Stimulated activated CD4-positive, alpha-beta T cell treated with anti-CD3 and anti-CD28 coated beads, Interleukin-1b, Interleukin-23, amount 100 ng/mL, for 24 hours (primary cell): ENCODE results near the gene PTPRT.
"Not testable (repeated sequence)": the region's sequence is repeated elsewhere in the genome, so short reads cannot be mapped to it uniquely, and the experiment has no call there.

ENCODE experiments used
- DNase-seq, 4 experiments: peaks; one replicate each; pipeline ENCODE4 v3.0.0-alpha.2; 2020; ENCODE audit warnings: low read depth in 4 of 4, low spot score in 1 of 4

The PTPRT gene

DNA sequence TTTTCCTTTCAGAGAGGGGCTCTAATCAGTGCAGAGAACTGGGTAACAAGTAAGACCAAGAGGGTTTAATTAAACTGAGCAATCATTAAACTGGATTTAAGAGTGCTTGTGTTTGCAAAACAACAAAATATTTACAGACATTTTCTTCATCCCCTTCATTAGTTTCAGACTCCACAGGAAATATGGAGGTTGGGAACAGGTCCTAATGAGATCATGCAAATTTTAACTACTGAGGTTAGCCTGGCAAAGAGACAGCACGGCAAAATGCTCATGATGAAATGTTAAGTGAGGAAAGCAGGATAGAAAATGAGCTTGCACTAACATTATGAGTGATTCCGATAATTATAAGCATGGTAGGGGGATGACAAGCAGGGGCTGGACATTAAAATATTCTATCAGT is 268.9 kb downstream of the PTPRT start:
- DNase-seq = no peak

- no peak for DNase-seq
These were observed 270.4 kb downstream of the PTPRT start for GRCh38 chr20:42919316-42919715.

GRCh38 chr20:42915081-42915480 is 274.6 kb downstream of the PTPRT start:
- no peak for DNase-seq

DNA sequence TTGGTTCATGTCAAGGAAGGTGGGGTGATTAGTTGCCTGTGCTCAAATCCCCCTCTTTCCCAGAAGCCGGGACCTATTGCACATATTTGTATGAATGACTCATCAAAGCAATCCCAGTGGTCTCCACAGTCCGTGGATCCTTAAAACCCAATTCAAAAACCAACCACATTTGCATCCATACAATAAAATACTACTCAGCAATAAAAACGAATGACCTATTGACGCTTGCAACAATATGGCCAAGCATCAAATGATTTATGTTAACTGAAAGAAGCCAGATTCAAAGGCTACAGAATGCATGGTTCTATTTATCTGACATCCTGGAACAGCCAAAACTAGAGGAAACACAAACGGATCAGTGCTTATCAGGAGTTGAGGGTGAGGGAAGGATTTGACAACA is 275.4 kb downstream of the PTPRT start:
- DNase-seq = no peak

DNA sequence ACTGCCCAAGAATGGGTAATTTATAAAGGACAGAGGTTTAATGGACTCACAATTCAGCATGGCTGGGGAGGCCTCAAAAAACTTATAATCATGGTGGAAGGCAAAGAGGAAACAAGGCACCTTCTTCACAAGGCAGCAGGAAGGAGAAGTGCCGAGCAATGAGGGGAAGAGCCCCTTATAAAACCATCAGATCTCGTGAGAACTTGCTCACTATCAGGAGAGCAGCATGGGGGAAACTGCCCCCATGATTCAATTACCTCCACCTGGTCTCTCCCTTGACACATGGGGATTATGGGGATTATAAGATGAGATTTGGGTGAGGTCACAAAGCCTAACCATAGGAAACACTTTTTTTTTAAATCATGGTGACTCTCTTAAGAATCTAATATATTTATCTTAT is 278.9 kb downstream of the PTPRT start:
- not testable (repeated sequence) for DNase-seq

- no peak for DNase-seq
These were observed 282.0 kb downstream of the PTPRT start for GRCh38 chr20:42907730-42908129.

GRCh38 chr20:42906120-42906519 is 283.6 kb downstream of the PTPRT start:
- no peak for DNase-seq

DNA sequence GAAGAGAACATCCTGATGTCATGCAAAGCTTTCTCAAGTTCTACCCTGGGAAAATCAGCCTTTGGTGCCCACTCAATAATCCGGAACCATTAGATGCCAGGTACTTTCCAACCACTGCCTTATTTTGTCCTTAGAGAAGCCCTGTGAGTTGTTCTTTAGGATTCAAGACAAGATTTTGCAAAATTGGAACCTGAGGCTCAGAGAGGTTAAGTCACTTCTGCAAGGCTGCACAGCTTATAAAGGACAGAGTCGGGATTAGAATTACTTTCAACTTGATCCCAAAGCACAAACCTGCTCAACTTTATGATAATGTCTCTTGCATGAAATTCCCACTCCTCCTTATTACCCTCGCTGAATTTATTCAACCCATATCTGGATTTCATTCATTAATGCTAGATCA is 287.2 kb downstream of the PTPRT start:
- DNase-seq = no peak

DNA sequence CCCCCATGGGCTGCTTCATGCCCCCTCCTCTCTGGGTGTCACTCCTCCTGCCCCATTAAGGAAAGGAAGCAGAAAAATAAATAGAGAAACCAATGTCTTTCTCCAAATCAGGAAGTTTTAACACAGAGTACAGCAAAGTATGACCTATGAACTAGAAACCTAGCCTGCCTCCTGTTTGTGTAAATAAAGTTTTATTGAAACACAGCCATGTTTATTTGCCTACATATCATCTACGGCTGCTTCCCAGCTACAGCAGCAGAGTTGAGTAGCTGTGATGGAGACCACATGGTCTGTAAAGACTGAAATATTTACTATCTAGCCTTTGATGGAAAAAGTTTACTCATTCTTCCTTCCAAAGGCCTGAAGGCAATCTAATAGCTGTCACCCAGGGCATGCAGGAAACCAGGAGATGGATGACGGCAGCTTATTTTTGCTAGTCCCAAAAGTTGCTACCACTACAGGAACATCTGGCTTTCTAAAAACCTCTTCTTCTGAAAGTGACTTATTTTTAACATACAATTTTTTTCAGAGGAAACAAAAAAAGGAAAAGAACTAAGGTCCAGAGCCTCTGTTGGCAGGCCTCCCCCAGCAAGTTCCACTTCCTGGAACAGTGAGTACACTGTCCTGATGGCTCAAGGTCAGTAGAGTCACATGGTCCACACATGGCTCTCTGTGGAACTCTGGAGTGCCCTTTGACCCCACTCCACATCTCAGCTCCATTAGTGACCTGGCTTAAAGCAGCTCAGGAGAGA is 287.8 kb downstream of the PTPRT start:
- no peak for DNase-seq

DNA sequence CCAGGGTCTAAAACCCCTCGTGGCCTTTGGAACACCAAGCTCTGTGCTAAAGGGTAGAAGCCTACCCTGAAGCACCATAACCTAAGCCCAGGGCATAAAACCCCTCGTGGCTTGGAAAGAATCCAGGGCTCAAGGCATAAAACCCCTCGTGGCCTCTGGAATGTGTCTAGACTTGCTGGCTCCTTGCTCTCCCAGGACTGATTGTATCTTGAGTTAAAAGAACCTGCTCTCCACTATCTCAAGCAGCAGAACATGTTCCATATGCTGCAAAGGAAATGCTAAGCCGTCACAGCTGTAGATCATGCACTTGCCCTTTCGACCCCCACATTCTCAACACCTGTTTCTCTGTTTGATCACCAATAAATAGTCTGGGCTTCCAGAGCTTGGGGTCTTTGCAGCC is 288.9 kb downstream of the PTPRT start:
- DNase-seq = not testable (repeated sequence)

DNA sequence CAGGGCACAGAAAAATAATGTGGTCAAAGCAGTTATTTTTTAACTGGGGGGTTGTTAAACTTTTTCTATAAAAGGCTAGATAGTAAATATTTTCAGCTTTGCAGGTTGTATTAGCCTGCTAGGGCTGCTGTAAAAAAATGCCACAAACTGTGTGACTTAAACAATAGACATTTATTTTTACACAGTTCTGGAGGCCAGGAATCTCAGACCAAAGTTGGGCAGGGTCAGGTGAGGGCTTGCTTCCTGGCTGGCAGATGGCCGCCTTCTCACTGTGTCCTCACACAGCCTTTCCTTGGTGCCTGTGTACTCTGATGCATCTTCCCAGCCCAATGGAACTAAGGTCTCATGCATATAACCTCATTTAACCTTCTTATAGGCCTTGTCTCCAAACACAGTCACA is 294.7 kb downstream of the PTPRT start:
- DNase-seq = no peak

DNA sequence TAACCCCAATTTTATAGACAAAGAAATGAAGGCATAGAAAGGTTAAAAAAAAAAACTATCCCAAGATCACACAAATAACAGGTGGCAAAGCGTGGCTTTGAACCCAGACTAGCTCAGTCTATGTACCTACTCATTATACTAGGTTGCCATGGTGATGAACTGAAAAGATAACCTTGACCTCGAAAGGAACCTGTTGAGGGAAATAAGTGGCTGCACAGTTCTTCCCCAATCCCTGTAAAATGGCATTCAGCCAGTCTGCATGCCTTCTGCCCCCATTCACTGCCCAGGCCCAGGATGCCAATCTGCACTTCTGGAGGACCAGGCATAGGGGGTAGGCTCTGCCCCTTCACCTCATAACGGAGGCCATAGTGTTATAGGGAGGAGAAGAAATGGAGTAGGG is 295.2 kb downstream of the PTPRT start:
- DNase-seq = no peak

DNA sequence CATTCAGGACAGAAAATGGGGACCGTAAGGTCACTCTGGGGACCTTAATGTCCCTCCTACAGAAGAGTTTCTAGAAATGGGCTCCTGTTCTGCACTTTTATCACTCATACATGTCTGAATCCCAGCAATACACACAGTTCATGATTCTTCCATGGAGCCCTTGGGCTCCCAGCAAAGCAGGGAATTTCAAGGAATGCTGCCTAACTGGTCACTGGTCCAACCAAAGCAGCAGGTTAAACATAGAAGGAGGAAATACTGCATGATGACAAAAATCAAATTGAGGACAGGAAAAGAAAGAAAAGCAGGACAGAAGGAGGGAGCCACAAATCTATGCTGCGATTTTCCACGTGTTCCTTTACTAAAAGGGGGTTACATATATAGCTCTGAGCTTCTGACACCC is 300.2 kb downstream of the PTPRT start:
- no peak for DNase-seq

- no peak for DNase-seq
These were observed 302.4 kb downstream of the PTPRT start for GRCh38 chr20:42887281-42887680.

GRCh38 chr20:42886801-42887200 is 302.9 kb downstream of the PTPRT start:
- DNase-seq = no peak

GRCh38 chr20:42886046-42886445 is 303.7 kb downstream of the PTPRT start:
- no peak for DNase-seq

DNA sequence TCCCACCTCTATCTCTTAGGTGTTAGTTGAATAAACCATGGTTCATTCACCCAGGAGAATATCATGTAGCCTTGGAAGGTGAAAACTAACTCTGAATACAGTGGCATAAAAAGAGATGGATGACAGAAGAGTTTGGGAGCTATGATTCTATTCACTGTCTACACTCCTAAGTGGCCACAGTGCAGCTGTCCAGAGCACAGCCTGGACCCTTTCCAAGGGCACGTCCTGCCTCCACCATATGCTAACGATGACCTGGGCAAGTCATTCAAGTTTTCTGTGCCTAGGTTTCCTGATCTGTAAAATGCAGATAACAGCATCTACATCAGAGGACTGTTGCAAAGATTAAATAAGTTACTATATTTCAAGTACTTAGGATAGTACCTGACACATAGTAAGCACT is 314.1 kb downstream of the PTPRT start:
- DNase-seq = no peak

GRCh38 chr20:42873259-42873658 is 316.4 kb downstream of the PTPRT start:
- no peak for DNase-seq

DNA sequence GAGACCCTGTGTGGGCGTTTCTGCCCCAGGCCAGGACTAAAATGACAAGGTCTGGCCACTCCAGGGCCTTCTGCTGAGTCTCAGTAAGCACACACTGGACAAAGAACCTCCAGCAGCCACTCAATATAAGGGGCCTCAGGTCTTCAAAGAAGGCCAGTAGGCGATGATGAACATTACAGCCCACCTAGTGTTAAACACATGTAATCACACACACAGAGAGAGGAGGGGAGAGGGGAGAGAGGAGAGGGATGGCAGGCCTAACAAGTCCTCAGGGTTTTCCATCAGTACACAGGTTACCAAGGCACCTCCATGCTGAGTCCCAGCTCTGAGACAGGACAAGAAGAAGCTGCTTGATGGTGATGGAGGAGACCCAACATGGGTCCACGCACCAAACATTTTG is 325.6 kb downstream of the PTPRT start:
- no peak for DNase-seq

- no peak for DNase-seq
These were observed 327.3 kb downstream of the PTPRT start for GRCh38 chr20:42862446-42862845.

- no peak for DNase-seq
These were observed 332.3 kb downstream of the PTPRT start for GRCh38 chr20:42857446-42857845.

DNA sequence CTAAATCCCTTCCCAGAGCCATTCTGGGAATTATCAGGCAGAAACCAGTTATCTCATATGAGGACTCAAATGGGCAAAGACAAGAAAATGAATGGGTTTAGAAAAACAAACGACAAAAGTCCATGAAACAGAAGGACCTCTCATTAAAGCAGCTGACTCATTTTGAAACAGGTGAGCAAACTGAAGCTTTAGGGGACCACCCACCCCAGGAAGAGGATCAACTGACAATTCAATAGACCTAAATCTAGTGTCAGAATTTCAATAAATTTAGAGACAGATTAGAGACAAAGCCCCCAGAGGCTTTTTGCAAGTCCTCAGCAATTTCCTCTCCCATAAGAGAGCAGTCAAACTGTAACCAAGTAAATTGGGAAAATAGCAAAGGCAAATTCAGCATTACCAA is 333.8 kb downstream of the PTPRT start:
- no peak for DNase-seq

GRCh38 chr20:42852691-42853090 is 337.0 kb downstream of the PTPRT start:
- DNase-seq = no peak
